ENCODE results near the gene LYRM1.
A peak's percentile ranks its signal among the peaks of the same experiment; 100 is the strongest.
"Not testable (repeated sequence)": the region's sequence is repeated elsewhere in the genome, so short reads cannot be mapped to it uniquely, and the experiment has no call there.

LYRM1 gene

GRCh38 chr16:20940871-20941635 lies 40.5 kb downstream of the LYRM1 start:
- DNase-seq, result no peak

- DNase-seq, result no peak
These were observed 41.0 kb downstream of the LYRM1 start for GRCh38 chr16:20941636-20941926.

GRCh38 chr16:20942256-20942655 lies 41.7 kb downstream of the LYRM1 start:
- no peak for DNase-seq

GRCh38 chr16:20944861-20945574 lies 44.4 kb downstream of the LYRM1 start:
- DNase-seq, result peak; percentile 33 to 46

GRCh38 chr16:20945575-20945875 lies 45.0 kb downstream of the LYRM1 start:
- DNase-seq, result not testable (repeated sequence)

- DNase-seq, result no peak
These were observed 45.6 kb downstream of the LYRM1 start for GRCh38 chr16:20946015-20946629.

- no peak for DNase-seq
These were observed 47.9 kb downstream of the LYRM1 start for GRCh38 chr16:20948444-20948843.

- no peak for DNase-seq
These were observed 49.1 kb downstream of the LYRM1 start for GRCh38 chr16:20949660-20950059.

GRCh38 chr16:20950294-20950693 lies 49.7 kb downstream of the LYRM1 start:
- no peak for DNase-seq

- DNase-seq, result no peak
These were observed 51.8 kb downstream of the LYRM1 start for GRCh38 chr16:20952139-20952920.

- no peak for DNase-seq
These were observed 54.0 kb downstream of the LYRM1 start for GRCh38 chr16:20954574-20954973.

GRCh38 chr16:20956319-20956718 lies 55.7 kb downstream of the LYRM1 start:
- no peak for DNase-seq

GRCh38 chr16:20957153-20957552 lies 56.6 kb downstream of the LYRM1 start:
- DNase-seq, result no peak

GRCh38 chr16:20960899-20961298 lies 60.3 kb downstream of the LYRM1 start:
- no peak for DNase-seq

GRCh38 chr16:20968765-20969164 lies 68.2 kb downstream of the LYRM1 start:
- DNase-seq, result no peak

- DNase-seq, result no peak
These were observed 68.8 kb downstream of the LYRM1 start for GRCh38 chr16:20969386-20969785.

- DNase-seq, result no peak
These were observed 70.8 kb downstream of the LYRM1 start for GRCh38 chr16:20971401-20971800.

- DNase-seq, result not testable (repeated sequence)
These were observed 72.6 kb downstream of the LYRM1 start for GRCh38 chr16:20973201-20973600.

Measured in stimulated activated CD4-positive, alpha-beta T cell treated with anti-CD3 and anti-CD28 coated beads, Interleukin-2, amount 100 ng/mL, for 24 hours (primary cell).